Measurements from ENCODE around the gene URB2.
"Not testable (repeated sequence)": the region's sequence is repeated elsewhere in the genome, so short reads cannot be mapped to it uniquely, and the experiment has no call there.

URB2 gene

DNA sequence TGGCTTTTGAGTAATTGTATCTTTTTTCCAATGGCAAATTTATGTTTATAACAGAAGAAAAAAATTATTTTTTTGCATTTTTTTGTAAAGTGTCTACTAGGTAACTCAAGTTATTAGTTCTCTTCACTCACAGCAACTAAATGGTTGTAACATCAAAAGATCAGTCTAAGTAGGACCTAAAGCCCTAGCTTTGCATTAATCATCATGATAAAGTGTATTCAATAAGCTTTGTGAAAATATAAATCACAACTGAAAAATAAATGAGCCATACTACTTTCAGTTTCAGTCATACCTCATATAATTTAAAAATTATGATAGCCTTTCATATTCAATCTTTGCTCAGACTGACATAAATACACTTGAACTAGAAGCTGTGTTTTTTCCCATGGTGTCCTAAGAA lies 7.0 kb upstream of the URB2 start:
- H3K4me1 ChIP-seq (ENCODE audit: control insufficient read depth, insufficient read depth, low read length): no peaks in the 10 kb centered on the region
- H3K36me3 ChIP-seq (ENCODE audit: control insufficient read depth, insufficient read depth, low read length): peaks cover 1% of the 10 kb centered on the region
- H3K27me3 ChIP-seq (ENCODE audit: control insufficient read depth, insufficient read depth, low read length): no peaks in the 10 kb centered on the region
- H3K9ac ChIP-seq (ENCODE audit: low read depth, low read length): no peak overlapping the region
- H3K9me3 ChIP-seq (ENCODE audit: control insufficient read depth, insufficient read depth, low read length): no peaks in the 10 kb centered on the region
- H3K4me3 ChIP-seq (ENCODE audit: low read depth, low read length): no peak overlapping the region

DNA sequence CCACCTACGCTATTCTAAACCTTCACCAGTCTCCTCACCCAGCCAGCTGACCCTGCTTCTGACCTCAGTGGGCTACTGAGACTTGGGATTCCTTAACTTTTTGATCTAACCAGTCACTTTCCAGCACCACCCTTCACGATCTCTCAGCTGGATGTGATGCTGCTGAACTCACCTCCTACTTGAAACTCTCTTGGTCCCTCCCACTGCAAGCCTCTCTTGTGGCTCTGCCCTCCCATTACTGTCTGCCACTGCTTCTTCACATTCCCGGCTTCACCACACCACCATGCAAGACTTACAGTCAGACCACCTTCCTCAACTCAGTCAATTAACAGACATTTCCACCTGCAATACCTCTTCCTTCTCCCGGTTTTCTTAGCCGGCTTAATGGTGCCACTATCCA lies 6.4 kb upstream of the URB2 start:
- Histone ChIP-seq H3K9ac (ENCODE audit: low read depth, low read length) (no peak overlapping the region), H3K9me3 (ENCODE audit: control insufficient read depth, insufficient read depth, low read length) (no peaks in the 10 kb centered on the region), H3K36me3 (ENCODE audit: control insufficient read depth, insufficient read depth, low read length) (no peaks in the 10 kb centered on the region), H3K4me1 (ENCODE audit: control insufficient read depth, insufficient read depth, low read length) (peaks cover 1% of the 10 kb centered on the region), H3K27me3 (ENCODE audit: control insufficient read depth, insufficient read depth, low read length) (no peaks in the 10 kb centered on the region), H3K4me3 (ENCODE audit: low read depth, low read length) (no peak overlapping the region)

DNA sequence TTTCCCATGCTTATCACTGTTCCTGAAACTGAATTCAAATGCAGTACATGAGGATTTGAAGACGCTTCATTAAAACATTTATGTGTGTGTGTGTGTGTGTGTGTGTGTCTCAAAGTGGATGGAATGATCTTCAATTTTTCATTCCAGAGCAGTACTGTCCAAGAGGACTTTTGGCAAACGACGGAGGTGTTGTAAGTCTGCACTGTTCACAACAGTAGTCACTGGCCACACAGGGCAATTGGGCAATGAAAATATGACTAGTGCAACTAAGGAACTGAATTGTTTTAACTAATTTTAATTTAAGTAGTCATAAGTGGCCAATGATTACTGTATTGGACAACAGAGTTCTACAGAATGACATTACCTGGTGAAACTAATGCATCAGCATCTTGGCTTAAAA lies 5.2 kb upstream of the URB2 start:
- no peaks in the 10 kb centered on the region for H3K36me3 ChIP-seq (ENCODE audit: control insufficient read depth, insufficient read depth, low read length)
- H3K4me1 ChIP-seq (ENCODE audit: control insufficient read depth, insufficient read depth, low read length): peaks cover 3% of the 10 kb centered on the region
- no peaks in the 10 kb centered on the region for H3K27me3 ChIP-seq (ENCODE audit: control insufficient read depth, insufficient read depth, low read length)
- no peak overlapping the region for H3K4me3 ChIP-seq (ENCODE audit: low read depth, low read length)
- no peaks in the 10 kb centered on the region for H3K9me3 ChIP-seq (ENCODE audit: control insufficient read depth, insufficient read depth, low read length)
- no peak overlapping the region for H3K9ac ChIP-seq (ENCODE audit: low read depth, low read length)

DNA sequence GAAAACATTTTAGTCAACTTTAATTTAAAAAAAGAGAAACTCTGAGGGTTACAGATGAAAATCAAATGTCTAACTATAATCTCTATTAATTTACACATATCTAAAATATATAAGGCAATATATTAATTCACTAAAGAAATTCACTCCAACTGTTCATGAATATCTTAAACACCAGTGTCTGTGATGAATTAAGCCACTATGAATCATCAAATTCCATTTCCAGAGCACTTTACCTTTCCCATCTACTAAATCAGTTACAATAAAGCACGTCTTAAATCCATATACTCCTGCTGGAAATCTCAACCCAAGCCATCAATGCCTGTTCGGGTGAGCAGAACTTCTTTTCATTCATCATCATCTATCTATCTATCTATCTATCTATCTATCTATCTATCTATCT lies 4.4 kb upstream of the URB2 start:
- H3K27me3 ChIP-seq (ENCODE audit: control insufficient read depth, insufficient read depth, low read length): no peaks in the 10 kb centered on the region
- H3K36me3 ChIP-seq (ENCODE audit: control insufficient read depth, insufficient read depth, low read length): no peaks in the 10 kb centered on the region

DNA sequence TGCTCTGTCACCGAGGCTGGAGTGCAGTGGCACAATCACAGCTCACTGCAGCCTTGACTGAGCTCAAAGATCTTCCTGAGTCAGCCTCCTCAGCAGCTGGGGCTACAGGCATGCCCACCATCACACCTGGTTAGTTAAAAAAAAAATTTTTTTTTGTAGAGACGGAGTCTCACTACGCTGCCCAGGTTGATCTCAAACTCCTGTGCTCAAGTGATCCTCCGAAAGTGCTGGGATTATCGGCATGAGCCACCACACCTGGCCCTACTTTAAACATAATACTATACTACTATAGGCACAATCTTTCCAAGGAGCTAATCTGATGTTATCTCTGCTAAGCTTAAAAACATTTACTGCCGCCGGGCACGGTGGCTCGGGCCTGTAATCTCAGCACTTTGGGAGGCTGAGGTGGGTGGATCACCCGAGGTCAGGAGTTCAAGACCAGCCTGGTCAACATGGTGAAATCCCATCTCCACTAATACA lies 3.4 kb upstream of the URB2 start:
- H3K9ac ChIP-seq (ENCODE audit: low read depth, low read length); H3K4me1 ChIP-seq (ENCODE audit: control insufficient read depth, insufficient read depth, low read length); H3K36me3 ChIP-seq (ENCODE audit: control insufficient read depth, insufficient read depth, low read length); H3K9me3 ChIP-seq (ENCODE audit: control insufficient read depth, insufficient read depth, low read length); H3K4me3 ChIP-seq (ENCODE audit: low read depth, low read length); H3K27me3 ChIP-seq (ENCODE audit: control insufficient read depth, insufficient read depth, low read length): not testable (repeated sequence)

More for the DNA sequence above, 4.4 kb upstream of the URB2 start:
- Histone ChIP-seq H3K4me1 (ENCODE audit: control insufficient read depth, insufficient read depth, low read length) (peaks cover 3% of the 10 kb centered on the region), H3K4me3 (ENCODE audit: low read depth, low read length) (no peak overlapping the region), H3K9me3 (ENCODE audit: control insufficient read depth, insufficient read depth, low read length) (no peaks in the 10 kb centered on the region), H3K9ac (ENCODE audit: low read depth, low read length) (no peak overlapping the region)

DNA sequence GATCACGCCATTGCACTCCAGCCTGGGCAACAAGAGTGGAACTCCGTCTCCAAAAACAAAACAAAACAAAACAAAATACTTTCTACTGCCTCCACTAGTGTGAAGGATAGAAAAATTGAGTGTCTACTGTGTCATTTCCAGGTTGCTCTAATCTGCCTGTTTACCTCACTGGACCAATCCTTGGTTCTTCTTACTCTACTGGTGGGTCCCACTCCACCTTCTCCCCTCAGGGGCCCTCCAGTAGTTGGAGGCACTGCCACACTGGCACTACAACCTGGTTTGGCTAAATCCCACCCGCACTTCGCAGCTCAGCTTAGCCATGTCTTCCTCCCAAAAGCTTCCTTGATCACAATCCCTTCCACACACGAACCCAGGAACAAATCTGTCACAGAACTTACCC lies 2.8 kb upstream of the URB2 start:
- Histone ChIP-seq H3K36me3 (ENCODE audit: control insufficient read depth, insufficient read depth, low read length) (no peaks in the 10 kb centered on the region), H3K9ac (ENCODE audit: low read depth, low read length) (no peak overlapping the region), H3K4me3 (ENCODE audit: low read depth, low read length) (no peak overlapping the region)

DNA sequence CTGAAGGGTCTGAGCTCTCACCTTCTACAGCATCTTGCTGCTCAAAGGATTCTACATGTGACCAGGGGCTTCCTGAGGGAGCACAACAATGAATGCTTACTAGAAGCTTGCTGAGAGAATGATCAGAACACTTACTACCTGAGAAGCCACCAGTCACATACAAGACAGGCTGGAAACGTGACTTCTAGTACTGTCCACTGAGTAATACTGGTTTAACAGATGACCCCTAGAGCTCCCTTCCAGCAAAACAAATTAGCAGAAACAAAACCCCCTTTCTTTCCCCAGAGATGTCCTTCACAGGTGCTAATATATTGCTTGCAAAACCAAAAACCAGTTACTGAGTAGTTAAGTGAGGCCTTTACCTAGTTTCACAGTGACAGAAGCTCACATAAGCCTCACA lies 2.2 kb upstream of the URB2 start:
- H3K9ac ChIP-seq (ENCODE audit: low read depth, low read length): no peak overlapping the region
- H3K9me3 ChIP-seq (ENCODE audit: control insufficient read depth, insufficient read depth, low read length): no peaks in the 10 kb centered on the region
- no peaks in the 10 kb centered on the region for H3K27me3 ChIP-seq (ENCODE audit: control insufficient read depth, insufficient read depth, low read length)
- no peaks in the 10 kb centered on the region for H3K36me3 ChIP-seq (ENCODE audit: control insufficient read depth, insufficient read depth, low read length)
- peaks cover 3% of the 10 kb centered on the region for H3K4me1 ChIP-seq (ENCODE audit: control insufficient read depth, insufficient read depth, low read length)
- H3K4me3 ChIP-seq (ENCODE audit: low read depth, low read length): no peak overlapping the region

More for the DNA sequence above, 2.8 kb upstream of the URB2 start:
- no peaks in the 10 kb centered on the region for H3K27me3 ChIP-seq (ENCODE audit: control insufficient read depth, insufficient read depth, low read length)
- H3K9me3 ChIP-seq (ENCODE audit: control insufficient read depth, insufficient read depth, low read length): no peaks in the 10 kb centered on the region
- peaks cover 3% of the 10 kb centered on the region for H3K4me1 ChIP-seq (ENCODE audit: control insufficient read depth, insufficient read depth, low read length)

DNA sequence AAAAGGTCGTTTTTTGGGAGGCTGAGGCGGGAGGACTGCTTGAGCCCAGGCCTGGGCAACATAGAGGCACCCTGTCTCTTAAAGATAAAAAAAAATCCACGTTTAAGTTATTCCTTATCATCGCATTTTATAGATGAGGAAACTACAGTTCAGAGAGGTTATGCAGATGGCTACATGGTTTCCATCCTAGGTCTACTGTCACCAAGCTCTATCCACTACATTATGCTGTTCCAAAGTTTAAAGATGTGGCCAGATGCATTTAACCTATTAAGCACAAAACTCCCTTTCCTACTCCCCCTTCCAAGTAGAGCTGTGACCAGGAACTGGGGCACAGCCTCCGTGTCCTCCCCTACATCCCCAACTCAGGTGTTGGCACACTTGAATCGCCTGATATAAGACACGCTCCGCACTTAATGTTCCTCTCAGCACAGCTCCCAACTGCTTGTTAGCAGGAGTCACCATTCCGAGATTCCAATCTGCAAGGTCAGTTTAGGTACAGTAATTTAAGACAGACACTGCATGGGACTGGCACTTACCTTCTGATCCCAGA lies 1.5 kb upstream of the URB2 start:
- Histone ChIP-seq H3K36me3 (ENCODE audit: control insufficient read depth, insufficient read depth, low read length) (no peaks in the 10 kb centered on the region), H3K4me1 (ENCODE audit: control insufficient read depth, insufficient read depth, low read length) (peaks cover 3% of the 10 kb centered on the region), H3K9ac (ENCODE audit: low read depth, low read length) (no peak overlapping the region), H3K27me3 (ENCODE audit: control insufficient read depth, insufficient read depth, low read length) (no peaks in the 10 kb centered on the region), H3K4me3 (ENCODE audit: low read depth, low read length) (peak overlapping the region; percentile 86), H3K9me3 (ENCODE audit: control insufficient read depth, insufficient read depth, low read length) (no peaks in the 10 kb centered on the region)

DNA sequence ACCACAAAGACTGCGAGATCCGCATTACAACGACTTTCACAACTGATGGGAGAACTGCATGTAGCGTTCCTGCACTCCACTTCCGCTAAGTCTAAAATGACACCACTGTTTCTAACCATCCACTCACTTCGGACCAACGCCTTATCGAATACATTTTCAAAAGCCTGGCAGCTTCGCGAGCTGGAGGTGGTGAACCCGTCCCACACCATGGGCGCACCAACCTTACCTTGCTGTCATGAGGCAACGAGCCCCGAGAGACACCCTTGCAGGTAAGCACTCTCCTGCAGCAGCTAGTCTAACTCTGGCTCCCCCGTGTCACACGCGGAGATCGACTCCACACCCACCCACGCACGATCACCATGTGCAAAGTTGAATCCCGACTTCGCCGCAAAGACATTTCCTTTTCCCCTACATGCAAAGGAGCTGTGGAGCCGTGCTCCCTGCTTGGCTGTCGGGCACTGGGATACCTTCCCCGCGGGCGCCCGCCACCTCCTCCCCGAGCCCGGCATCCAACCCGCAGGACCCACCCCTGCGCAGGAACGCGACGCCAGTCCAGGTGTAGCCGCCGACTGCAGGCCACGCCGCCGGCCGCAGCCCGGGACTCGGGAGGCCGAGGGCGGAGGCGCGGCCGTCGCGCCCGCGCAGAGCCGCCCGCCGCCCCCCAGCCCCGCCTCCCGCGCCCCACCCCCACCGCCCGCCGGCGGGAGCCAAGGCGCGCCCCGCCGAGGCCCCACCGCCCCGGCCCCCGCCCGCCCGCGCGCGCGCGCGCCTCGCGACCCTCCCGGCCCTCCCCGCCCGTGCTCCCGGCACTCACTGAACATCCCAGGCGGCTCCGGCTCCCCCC lies 754 bp upstream of the URB2 start:
- Histone ChIP-seq H3K4me1 (ENCODE audit: control insufficient read depth, insufficient read depth, low read length) (peaks cover 3% of the 10 kb centered on the region), H3K27me3 (ENCODE audit: control insufficient read depth, insufficient read depth, low read length) (no peaks in the 10 kb centered on the region), H3K9ac (ENCODE audit: low read depth, low read length) (no peak overlapping the region), H3K4me3 (ENCODE audit: low read depth, low read length) (peak overlapping the region; percentile 86), H3K9me3 (ENCODE audit: control insufficient read depth, insufficient read depth, low read length) (no peaks in the 10 kb centered on the region), H3K36me3 (ENCODE audit: control insufficient read depth, insufficient read depth, low read length) (no peaks in the 10 kb centered on the region)

DNA sequence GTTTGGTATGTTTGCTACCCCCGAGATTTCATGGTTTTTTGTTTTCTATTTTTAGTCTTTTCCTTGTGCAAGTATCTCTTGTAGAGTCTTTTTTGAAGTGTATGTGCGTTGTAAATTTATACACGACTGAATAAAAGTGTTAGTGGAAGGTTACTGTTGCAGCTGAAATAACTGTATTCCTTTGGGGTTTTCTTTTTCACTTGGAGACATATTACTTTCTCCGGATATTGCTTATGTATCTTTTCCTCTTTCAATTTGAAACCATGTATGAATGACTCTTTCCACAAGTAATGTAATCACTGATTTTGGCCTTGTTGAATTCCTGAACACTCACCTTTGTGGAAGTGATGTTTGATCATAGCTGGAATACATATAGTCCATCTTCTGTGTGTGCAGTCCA lies 956 bp downstream of the URB2 start:
- Histone ChIP-seq H3K9me3 (ENCODE audit: control insufficient read depth, insufficient read depth, low read length) (no peaks in the 10 kb centered on the region), H3K27me3 (ENCODE audit: control insufficient read depth, insufficient read depth, low read length) (no peaks in the 10 kb centered on the region), H3K36me3 (ENCODE audit: control insufficient read depth, insufficient read depth, low read length) (no peaks in the 10 kb centered on the region), H3K4me1 (ENCODE audit: control insufficient read depth, insufficient read depth, low read length) (peaks cover 3% of the 10 kb centered on the region), H3K4me3 (ENCODE audit: low read depth, low read length) (peak overlapping the region; percentile 79), H3K9ac (ENCODE audit: low read depth, low read length) (no peak overlapping the region)

DNA sequence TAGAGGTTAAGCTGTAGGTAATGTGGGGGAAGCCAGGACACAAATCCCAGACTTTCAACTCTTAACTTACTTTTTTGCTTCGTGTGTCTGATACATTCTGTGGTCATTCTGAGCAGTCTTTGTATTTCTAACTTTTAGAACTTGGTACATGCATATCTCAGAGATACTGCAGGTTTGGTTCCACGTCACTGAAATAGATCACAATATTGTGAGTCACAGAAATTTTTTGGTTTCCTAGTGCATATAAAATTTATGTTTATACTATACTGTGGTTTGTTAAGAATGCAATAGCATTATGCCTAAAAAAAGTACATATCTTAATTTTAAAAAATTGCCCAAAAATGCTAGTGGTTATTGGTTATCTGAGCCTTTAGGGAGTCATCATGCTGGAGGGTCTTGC lies 3.2 kb downstream of the URB2 start:
- Histone ChIP-seq H3K9me3 (ENCODE audit: control insufficient read depth, insufficient read depth, low read length) (no peaks in the 10 kb centered on the region), H3K27me3 (ENCODE audit: control insufficient read depth, insufficient read depth, low read length) (no peaks in the 10 kb centered on the region), H3K4me1 (ENCODE audit: control insufficient read depth, insufficient read depth, low read length) (peaks cover 3% of the 10 kb centered on the region), H3K36me3 (ENCODE audit: control insufficient read depth, insufficient read depth, low read length) (no peaks in the 10 kb centered on the region), H3K9ac (ENCODE audit: low read depth, low read length) (no peak overlapping the region), H3K4me3 (ENCODE audit: low read depth, low read length) (no peak overlapping the region)

DNA sequence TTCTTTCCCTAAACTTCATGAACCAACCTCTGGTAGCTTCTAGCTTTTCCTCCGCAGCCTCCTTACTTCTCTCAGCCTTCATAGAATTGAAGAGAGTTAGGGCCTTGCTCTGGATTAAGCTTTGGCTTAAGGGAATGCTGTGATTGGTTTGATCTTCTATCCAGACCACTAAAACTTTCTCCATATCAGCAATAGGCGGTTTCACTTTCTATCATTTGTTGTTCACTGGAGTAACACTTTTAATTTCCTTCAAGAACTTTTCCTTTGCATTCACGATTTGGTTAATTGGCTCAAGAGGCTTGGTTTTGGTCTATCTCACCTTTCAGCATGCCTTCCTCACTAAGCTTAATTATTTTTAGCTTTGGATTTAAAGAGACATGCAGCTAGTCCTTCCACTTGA lies 5.1 kb downstream of the URB2 start:
- H3K36me3 ChIP-seq (ENCODE audit: control insufficient read depth, insufficient read depth, low read length): peaks cover 8% of the 10 kb centered on the region
- no peaks in the 10 kb centered on the region for H3K27me3 ChIP-seq (ENCODE audit: control insufficient read depth, insufficient read depth, low read length)
- H3K9ac ChIP-seq (ENCODE audit: low read depth, low read length): no peak overlapping the region
- H3K4me3 ChIP-seq (ENCODE audit: low read depth, low read length): no peak overlapping the region
- no peaks in the 10 kb centered on the region for H3K4me1 ChIP-seq (ENCODE audit: control insufficient read depth, insufficient read depth, low read length)
- H3K9me3 ChIP-seq (ENCODE audit: control insufficient read depth, insufficient read depth, low read length): no peaks in the 10 kb centered on the region

Measured in iPS-15b (cell line).